ENCODE measurements around the gene USP48. TPM values are rescaled to one million over a fixed set of nuclear protein-coding genes. Genes with fewer than 3 reads are reported as not detected.

The USP48 gene
- total RNA-seq, 1 experiment from 2014 or later, result 84.8 TPM

- no peak overlapping the region for H4K5ac ChIP-seq (ENCODE audit: insufficient read length, low read depth, low read length)
- no peak overlapping the region for H3K4me3 Mint-ChIP-seq
- no peak overlapping the region for H3K27ac ChIP-seq (ENCODE audit: insufficient read length, low read depth, low read length)
- peaks cover 4 to 6% of the 10 kb centered on the region in 2 experiments; a peak in 3 of 4 replicates for H3K4me1 Mint-ChIP-seq
- no peak overlapping the region for H2BK120ac ChIP-seq (ENCODE audit: low read depth, low read length, poor library complexity, severe bottlenecking)
- no peak overlapping the region for H2BK20ac ChIP-seq (ENCODE audit: low read depth, low read length, poor library complexity, severe bottlenecking)
- H3K9me3 ChIP-seq (ENCODE audit: control insufficient read depth, low read depth, low read length), result no peaks in the 10 kb centered on the region
- no peak overlapping the region for H2AK5ac ChIP-seq (ENCODE audit: insufficient read length, low read length)
- peaks cover 22 to 77% (median 58%) of the 10 kb centered on the region in 3 experiments; a peak in 6 of 7 replicates for H3K36me3 Mint-ChIP-seq (ENCODE audit: insufficient read depth in 1 of 3, low read depth in 3 of 3)
- H3K56ac ChIP-seq (ENCODE audit: insufficient read length, low read depth, low read length), result no peak overlapping the region
- H3T11ph ChIP-seq (ENCODE audit: low read length), result no peak overlapping the region
- H4K91ac ChIP-seq (ENCODE audit: insufficient read length, low read depth, low read length), result no peak overlapping the region
- H2BK15ac ChIP-seq (ENCODE audit: low read depth, low read length), result no peak overlapping the region
- H2BK12ac ChIP-seq (ENCODE audit: insufficient read length, low read depth, low read length), result no peak overlapping the region
- H3K27me3 Mint-ChIP-seq (ENCODE audit: low read depth), result no peaks in the 10 kb centered on the region
- no peak overlapping the region for H2AFZ ChIP-seq (ENCODE audit: low read length)
- no peak overlapping the region for H3K4me2 ChIP-seq (ENCODE audit: insufficient read depth, insufficient read length, low read length)
- peak overlapping the region in 2 of 3 experiments; percentile 9 to 77; a peak in 4 of 7 replicates for H3K27ac Mint-ChIP-seq
- H4K20me1 ChIP-seq (ENCODE audit: control insufficient read depth, insufficient read depth, insufficient read length), result no peaks in the 10 kb centered on the region
- no peaks in the 10 kb centered on the region for H3K23me2 ChIP-seq (ENCODE audit: insufficient read length, low read depth, low read length, poor library complexity, severe bottlenecking)
- H3K27me3 ChIP-seq (ENCODE audit: insufficient read depth, low read length), result no peaks in the 10 kb centered on the region
- WGBS (ENCODE audit: extremely low coverage, insufficient read length, low lambda C conversion rate), result 100% methylated on average over 1 of the region's 7 CpGs
- no peaks in the 10 kb centered on the region for H3K9me3 Mint-ChIP-seq
- no peak overlapping the region for H3K9ac ChIP-seq (ENCODE audit: extremely low read depth, insufficient read length, low read length)
- no peaks in the 10 kb centered on the region for H3K79me2 ChIP-seq (ENCODE audit: insufficient read depth, low read length)
- no peak overlapping the region for H3K18ac ChIP-seq (ENCODE audit: insufficient read length, low read depth, low read length)
- H3K4me1 ChIP-seq (ENCODE audit: insufficient read depth, low read length), result no peaks in the 10 kb centered on the region
- no peak overlapping the region for H4K8ac ChIP-seq (replicated peaks; ENCODE audit: insufficient read length, low read depth, low read length)
- no peak overlapping the region for H3K14ac ChIP-seq (ENCODE audit: insufficient read depth, low read length)
- no peak for DNase-seq
- no peaks in the 10 kb centered on the region for H3K79me1 ChIP-seq (ENCODE audit: insufficient read depth, low read depth, low read length, poor library complexity, severe bottlenecking)
- H2BK5ac ChIP-seq (ENCODE audit: insufficient read length, low read length), result no peak overlapping the region
- no peak overlapping the region for H3K23ac ChIP-seq (ENCODE audit: insufficient read length, low read depth, low read length)
- no peak overlapping the region for H3K4ac ChIP-seq (ENCODE audit: low read depth, low read length)
- TF ChIP-seq, protein P1, sequence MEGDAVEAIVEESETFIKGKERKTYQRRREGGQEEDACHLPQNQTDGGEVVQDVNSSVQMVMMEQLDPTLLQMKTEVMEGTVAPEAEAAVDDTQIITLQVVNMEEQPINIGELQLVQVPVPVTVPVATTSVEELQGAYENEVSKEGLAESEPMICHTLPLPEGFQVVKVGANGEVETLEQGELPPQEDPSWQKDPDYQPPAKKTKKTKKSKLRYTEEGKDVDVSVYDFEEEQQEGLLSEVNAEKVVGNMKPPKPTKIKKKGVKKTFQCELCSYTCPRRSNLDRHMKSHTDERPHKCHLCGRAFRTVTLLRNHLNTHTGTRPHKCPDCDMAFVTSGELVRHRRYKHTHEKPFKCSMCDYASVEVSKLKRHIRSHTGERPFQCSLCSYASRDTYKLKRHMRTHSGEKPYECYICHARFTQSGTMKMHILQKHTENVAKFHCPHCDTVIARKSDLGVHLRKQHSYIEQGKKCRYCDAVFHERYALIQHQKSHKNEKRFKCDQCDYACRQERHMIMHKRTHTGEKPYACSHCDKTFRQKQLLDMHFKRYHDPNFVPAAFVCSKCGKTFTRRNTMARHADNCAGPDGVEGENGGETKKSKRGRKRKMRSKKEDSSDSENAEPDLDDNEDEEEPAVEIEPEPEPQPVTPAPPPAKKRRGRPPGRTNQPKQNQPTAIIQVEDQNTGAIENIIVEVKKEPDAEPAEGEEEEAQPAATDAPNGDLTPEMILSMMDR (conservative IDR thresholded peaks at IDR 0.05), result no peak
Measured at GRCh38 chr1:21721295-21721985, 61.5 kb downstream of the USP48 start.
